Vagina (tissue), 2 donors: ENCODE results near the gene ALK. TPM values are rescaled to one million over a fixed set of nuclear protein-coding genes. Genes with fewer than 3 reads are reported as not detected.

Experiments
- DNase-seq, 2 donors: peaks; one replicate each; pipeline ENCODE4 v3.0.0-alpha.2; 2017; ENCODE audit errors: extremely low spot score in 2 of 2
- H3K27ac ChIP-seq: fragments of 200-600 bp; sonication (generic); one replicate; pipeline ENCODE4 v1.5.1; 2019
- H3K27me3 ChIP-seq: fragments of 200-600 bp; sonication (generic); one replicate; pipeline ENCODE4 v1.5.1; 2019
- H3K36me3 ChIP-seq, 2 donors: fragments of 200-600 bp; sonication (generic); one replicate each; pipeline ENCODE4 v1.5.1; 2017 to 2019
- H3K4me1 ChIP-seq: fragments of 200-600 bp; sonication (generic); one replicate; pipeline ENCODE4 v1.5.1; 2019
- H3K4me3 ChIP-seq, 2 donors: fragments of 200-600 bp; sonication (generic); 1 replicate in 1 of 2; 2 replicates in 1 of 2; pipeline ENCODE4 v1.5.1; 2016 to 2019
- H3K9me3 ChIP-seq: fragments of 200-600 bp; sonication (generic); one replicate; pipeline ENCODE4 v1.5.1; 2019
- POLR2A ChIP-seq, 2 donors: fragments of 450-650 bp; IDR thresholded peaks; one replicate each; pipeline ENCODE4 v1.6.1; 2017; ENCODE audit warnings: antibody characterized with exemption in 2 of 2, mild to moderate bottlenecking in 2 of 2, moderate library complexity in 2 of 2
- POLR2AphosphoS5 ChIP-seq, 2 donors: sonication (generic); formaldehyde crosslinking; IDR thresholded peaks; one replicate each; pipeline ENCODE4 v1.9.0; 2017; ENCODE audit warnings: antibody characterized with exemption in 2 of 2, mild to moderate bottlenecking in 2 of 2, low read depth in 1 of 2; ENCODE audit not compliant: insufficient read depth in 1 of 2
- intact Hi-C: fragments of 100-400 bp; cut with DNase I; formaldehyde crosslinking; loops from one replicate; pipeline ENCODE4 v1.15.1; 2023
- total RNA-seq: library from RNA; depleted of rRNA; stranded (reverse); fragments of >200 nt; gene quantifications from one replicate; pipeline ENCODE4 v1.2.3, GENCODE V29; 2016
- TF ChIP-seq, protein P1 (sequence below), 3 experiments: fragments of 450-650 bp in 2 of 3; fragments of 200-600 bp in 1 of 3; sonication (generic) in 1 of 3; IDR thresholded peaks; one replicate each; pipeline ENCODE4 v1.5.1; 2017 to 2019; ENCODE audit warnings: antibody characterized with exemption in 3 of 3, mild to moderate bottlenecking in 2 of 3, moderate library complexity in 2 of 3

The ALK gene
- total RNA-seq, 1 donor from 2014 or later = 0.74 TPM

- no peaks in the 10 kb centered on the region for H3K9me3 ChIP-seq
- intact Hi-C loops = no loop called here
- H3K4me1 ChIP-seq = no peaks in the 10 kb centered on the region
- no peaks in the 10 kb centered on the region for H3K27me3 ChIP-seq
- H3K4me3 ChIP-seq = no peak overlapping the region
- no peak for DNase-seq
- no peak overlapping the region for H3K27ac ChIP-seq
- no peaks in the 10 kb centered on the region for H3K36me3 ChIP-seq
- TF ChIP-seq POLR2AphosphoS5 (IDR thresholded peaks at IDR 0.05; ENCODE audit: insufficient read depth in 1 of 2, low read depth in 1 of 2) (no peak), POLR2A (IDR thresholded peaks at IDR 0.05) (no peak)
- TF ChIP-seq, protein P1, sequence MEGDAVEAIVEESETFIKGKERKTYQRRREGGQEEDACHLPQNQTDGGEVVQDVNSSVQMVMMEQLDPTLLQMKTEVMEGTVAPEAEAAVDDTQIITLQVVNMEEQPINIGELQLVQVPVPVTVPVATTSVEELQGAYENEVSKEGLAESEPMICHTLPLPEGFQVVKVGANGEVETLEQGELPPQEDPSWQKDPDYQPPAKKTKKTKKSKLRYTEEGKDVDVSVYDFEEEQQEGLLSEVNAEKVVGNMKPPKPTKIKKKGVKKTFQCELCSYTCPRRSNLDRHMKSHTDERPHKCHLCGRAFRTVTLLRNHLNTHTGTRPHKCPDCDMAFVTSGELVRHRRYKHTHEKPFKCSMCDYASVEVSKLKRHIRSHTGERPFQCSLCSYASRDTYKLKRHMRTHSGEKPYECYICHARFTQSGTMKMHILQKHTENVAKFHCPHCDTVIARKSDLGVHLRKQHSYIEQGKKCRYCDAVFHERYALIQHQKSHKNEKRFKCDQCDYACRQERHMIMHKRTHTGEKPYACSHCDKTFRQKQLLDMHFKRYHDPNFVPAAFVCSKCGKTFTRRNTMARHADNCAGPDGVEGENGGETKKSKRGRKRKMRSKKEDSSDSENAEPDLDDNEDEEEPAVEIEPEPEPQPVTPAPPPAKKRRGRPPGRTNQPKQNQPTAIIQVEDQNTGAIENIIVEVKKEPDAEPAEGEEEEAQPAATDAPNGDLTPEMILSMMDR (IDR thresholded peaks at IDR 0.05) = no peak
Observed at GRCh38 chr2:29490045-29490444, 431.3 kb downstream of the ALK start.

DNA sequence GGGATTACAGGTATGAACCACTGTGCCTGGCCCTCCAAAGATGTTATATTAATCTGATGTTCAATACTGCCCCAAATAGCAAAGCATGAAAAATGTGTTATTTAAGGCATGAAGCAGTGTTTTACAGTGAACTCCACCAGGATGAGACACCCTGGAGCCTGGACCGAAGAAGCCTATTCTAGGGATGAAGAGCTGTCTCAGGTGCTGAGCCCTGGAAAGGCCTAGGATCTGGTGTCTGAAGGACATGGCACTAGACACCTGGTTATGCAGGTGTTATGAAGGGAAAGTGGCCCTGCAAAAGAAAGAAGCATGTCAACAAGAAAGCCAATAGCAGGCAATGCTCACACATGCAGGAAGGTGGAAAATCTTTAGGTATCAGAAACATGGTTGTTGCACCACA lies 431.8 kb downstream of the ALK start:
- Histone ChIP-seq H3K4me1 (no peaks in the 10 kb centered on the region), H3K9me3 (no peaks in the 10 kb centered on the region), H3K36me3 (no peaks in the 10 kb centered on the region), H3K27ac (no peak overlapping the region), H3K27me3 (no peaks in the 10 kb centered on the region), H3K4me3 (no peak overlapping the region)
- no peak for DNase-seq
- TF ChIP-seq POLR2AphosphoS5 (IDR thresholded peaks at IDR 0.05; ENCODE audit: insufficient read depth in 1 of 2, low read depth in 1 of 2) = no peak
- TF ChIP-seq, protein P1 (IDR thresholded peaks at IDR 0.05) = no peak
- TF ChIP-seq POLR2A (IDR thresholded peaks at IDR 0.05) = no peak
- intact Hi-C loops = no loop called here

DNA sequence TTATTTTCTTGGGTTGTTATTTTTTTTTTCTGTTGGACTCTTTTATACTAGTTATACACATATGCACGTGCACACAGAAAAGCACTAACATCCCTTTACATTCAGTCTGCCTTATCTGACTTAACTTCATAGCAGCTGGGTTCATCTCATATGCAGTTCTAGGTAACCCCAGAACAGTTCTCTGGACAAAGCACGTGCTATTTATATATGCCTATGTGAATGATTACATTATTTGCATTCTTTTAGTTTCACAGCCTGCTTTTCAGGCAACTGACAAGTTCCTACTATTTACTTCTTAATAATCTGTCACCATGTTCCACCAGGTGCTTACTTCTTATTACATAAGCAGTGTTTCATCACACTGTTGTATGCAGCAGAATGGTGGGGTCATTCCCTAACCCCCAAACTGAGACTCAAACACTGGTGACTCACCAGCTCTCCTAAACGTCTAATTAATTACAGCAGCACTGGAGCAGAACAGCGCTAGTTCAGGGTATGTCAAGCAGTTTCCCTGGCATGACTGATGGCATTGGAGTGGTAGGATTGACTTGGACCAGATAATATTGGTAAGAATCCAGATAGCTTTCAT lies 433.3 kb downstream of the ALK start:
- Histone ChIP-seq H3K4me1 (no peaks in the 10 kb centered on the region), H3K27ac (no peak overlapping the region), H3K27me3 (no peaks in the 10 kb centered on the region), H3K9me3 (no peaks in the 10 kb centered on the region), H3K4me3 (no peak overlapping the region), H3K36me3 (no peaks in the 10 kb centered on the region)
- TF ChIP-seq POLR2A (IDR thresholded peaks at IDR 0.05) (no peak), POLR2AphosphoS5 (IDR thresholded peaks at IDR 0.05; ENCODE audit: insufficient read depth in 1 of 2, low read depth in 1 of 2) (no peak)
- TF ChIP-seq, protein P1 (IDR thresholded peaks at IDR 0.05) = no peak
- DNase-seq = no peak
- intact Hi-C loops = no loop called here

- H3K4me1 ChIP-seq = no peaks in the 10 kb centered on the region
- H3K27ac ChIP-seq = no peak overlapping the region
- H3K36me3 ChIP-seq = no peaks in the 10 kb centered on the region
- no peaks in the 10 kb centered on the region for H3K27me3 ChIP-seq
- no peak for DNase-seq
- intact Hi-C loops = no loop called here
- no peak overlapping the region for H3K4me3 ChIP-seq
- H3K9me3 ChIP-seq = no peaks in the 10 kb centered on the region
- TF ChIP-seq, protein P1 (IDR thresholded peaks at IDR 0.05) = no peak
- TF ChIP-seq POLR2A (IDR thresholded peaks at IDR 0.05) (no peak), POLR2AphosphoS5 (IDR thresholded peaks at IDR 0.05; ENCODE audit: insufficient read depth in 1 of 2, low read depth in 1 of 2) (no peak)
Observed at GRCh38 chr2:29485631-29486030, 435.8 kb downstream of the ALK start.

- Histone ChIP-seq H3K9me3 (no peaks in the 10 kb centered on the region), H3K4me3 (no peak overlapping the region), H3K36me3 (no peaks in the 10 kb centered on the region), H3K4me1 (no peaks in the 10 kb centered on the region), H3K27me3 (no peaks in the 10 kb centered on the region), H3K27ac (no peak overlapping the region)
- intact Hi-C loops = no loop called here
- TF ChIP-seq POLR2A (IDR thresholded peaks at IDR 0.05) (no peak), POLR2AphosphoS5 (IDR thresholded peaks at IDR 0.05; ENCODE audit: insufficient read depth in 1 of 2, low read depth in 1 of 2) (no peak)
- TF ChIP-seq, protein P1 (IDR thresholded peaks at IDR 0.05) = no peak
- no peak for DNase-seq
Observed at GRCh38 chr2:29485117-29485516, 436.3 kb downstream of the ALK start.
